Caco-2 (cell line): ENCODE measurements around the gene GTF2IRD2. TPM values are rescaled to one million over a fixed set of nuclear protein-coding genes. Genes with fewer than 3 reads are reported as not detected.
"Not testable (repeated sequence)": the region's sequence is repeated elsewhere in the genome, so short reads cannot be mapped to it uniquely, and the experiment has no call there.

ENCODE experiments used
- Bru-seq: library from RNA; stranded (reverse); fragments of 400-500 nt; gene quantifications from one replicate; lab custom pipeline; 2021; lab: Mats Ljungman, UMichigan
- BruChase-seq, 2 experiments: library from RNA; stranded (reverse); fragments of 400-500 nt; gene quantifications; one replicate each; lab custom pipeline; 2021; lab: Mats Ljungman, UMichigan
- BruUV-seq: library from RNA; stranded (reverse); fragments of 400-500 nt; replicated peaks from 2 replicates; lab custom pipeline; 2021; lab: Mats Ljungman, UMichigan
- CTCF ChIA-PET: fragments of 300-600 bp; sonication (Branson Sonifier 250); formaldehyde crosslinking; loops from one replicate; lab custom pipeline; 2022; ENCODE audit warnings: antibody characterized with exemption; lab: Charles Lee
- POLR2A ChIA-PET: fragments of 300-600 bp; sonication (Branson Sonifier 250); formaldehyde crosslinking; loops from one replicate; lab custom pipeline; 2022; ENCODE audit warnings: antibody characterized with exemption; lab: Charles Lee
- DNase-seq, 2 experiments: peaks; one replicate each; pipeline versions ENCODE4 v3.0.0 to v3.0.0-alpha.2; 2020 to 2022
- H3K27me3 ChIP-seq: replicated peaks from 2 replicates; pipeline ENCODE4 v1.6.0; 2011; ENCODE audit warnings: low read length; ENCODE audit not compliant: control insufficient read depth, insufficient read depth
- H3K36me3 ChIP-seq: 2 replicates; pipeline ENCODE4 v1.5.1; 2011; ENCODE audit warnings: low read length; ENCODE audit not compliant: control insufficient read depth, insufficient read depth
- H3K4me1 ChIP-seq: fragments of 250-450 bp; sonication (Bioruptor Pico); 2 replicates; pipeline ENCODE4 v1.5.1; 2020; ENCODE audit warnings: mild to moderate bottlenecking
- H3K4me3 ChIP-seq: 2 replicates; pipeline ENCODE4 v1.5.1; 2011; ENCODE audit warnings: low read depth, mild to moderate bottlenecking, control low read depth, low read length
- H3K9me3 ChIP-seq: fragments of 250-450 bp; sonication (Bioruptor Pico); 2 replicates; pipeline ENCODE4 v1.5.1; 2020; ENCODE audit warnings: mild to moderate bottlenecking, moderate library complexity
- H3K27ac Mint-ChIP-seq: one replicate; pipeline ENCODE4 v1.8.0; 2022; ENCODE audit warnings: mixed read lengths; ENCODE audit not compliant: unreplicated experiment
- H3K27me3 Mint-ChIP-seq: one replicate; pipeline ENCODE4 v1.8.0; 2022; ENCODE audit warnings: mixed read lengths; ENCODE audit not compliant: insufficient read depth, unreplicated experiment
- H3K36me3 Mint-ChIP-seq: one replicate; pipeline ENCODE4 v1.8.0; 2022; ENCODE audit warnings: mild to moderate bottlenecking, mixed read lengths; ENCODE audit not compliant: insufficient read depth, unreplicated experiment
- H3K4me1 Mint-ChIP-seq: one replicate; pipeline ENCODE4 v1.8.0; 2022; ENCODE audit warnings: low read depth, mixed read lengths; ENCODE audit not compliant: unreplicated experiment
- H3K4me3 Mint-ChIP-seq: one replicate; pipeline ENCODE4 v1.8.0; 2022; ENCODE audit warnings: mild to moderate bottlenecking, moderate library complexity, mixed read lengths; ENCODE audit not compliant: unreplicated experiment
- H3K9me3 Mint-ChIP-seq: one replicate; pipeline ENCODE4 v1.8.0; 2022; ENCODE audit warnings: mixed read lengths; ENCODE audit not compliant: unreplicated experiment
- intact Hi-C: fragments of 100-400 bp; cut with micrococcal nuclease; formaldehyde crosslinking; loops from one replicate; pipeline ENCODE4 v1.10.0; 2022; ENCODE audit not compliant: unreplicated experiment
- long read RNA-seq: library from polyadenylated mRNA; stranded (forward); transcript quantifications from one replicate; pipeline ENCODE4 v2.0.0, GENCODE V29; 2022
- total RNA-seq: library from RNA; stranded (reverse); gene quantifications from 2 replicates; pipeline ENCODE4 v1.2.3, GENCODE V29; 2022

The GTF2IRD2 gene
- total RNA-seq (8.7 and 11.2 TPM in 2 replicates), Bru-seq, nascent RNA (percentile 44 among the genes with signal in this experiment), BruChase-seq, experiment 1, labeled RNA remaining after a 2-hour chase (percentile 39 among the genes with signal in this experiment), BruChase-seq, experiment 2, labeled RNA remaining after a 6-hour chase (percentile 43 among the genes with signal in this experiment)
- long read RNA-seq, transcript GTF2IRD2-205 (3 exons, 578 nt): major isoform, 8 of 10 reads
- long read RNA-seq, partial matches to known transcripts: 1 of 10 reads
- long read RNA-seq, other reads (novel, unspliced or antisense): 1 of 10 reads

GRCh38 chr7:74850833-74851721 lies at the start of gene GTF2IRD2:
Gene GTF2IRD2 (minus strand): TSS chr7:74851605. CDS start chr7:74836378, 15,227 bp downstream.
- H3K36me3 Mint-ChIP-seq, POLR2A ChIA-PET, H3K4me3 ChIP-seq, H3K4me1 ChIP-seq, H3K27me3 ChIP-seq, H3K4me1 Mint-ChIP-seq, H3K9me3 ChIP-seq, H3K9me3 Mint-ChIP-seq, H3K36me3 ChIP-seq, CTCF ChIA-PET, DNase-seq, H3K27me3 Mint-ChIP-seq, intact Hi-C loops, BruUV-seq, H3K27ac Mint-ChIP-seq: not testable (repeated sequence)
- H3K4me3 Mint-ChIP-seq: peak within 1 kb of the TSS; percentile 52

- BruUV-seq: TSS peak; percentile 87
- H3K9me3 Mint-ChIP-seq: not testable (repeated sequence)
Observed at GRCh38 chr7:74890158-74891123, 39.0 kb upstream of the GTF2IRD2 start.

GRCh38 chr7:74889518-74890129 lies 38.2 kb upstream of the GTF2IRD2 start:
- H3K9me3 ChIP-seq, H3K9me3 Mint-ChIP-seq, DNase-seq, BruUV-seq, H3K4me1 ChIP-seq, H3K27me3 ChIP-seq, CTCF ChIA-PET, H3K36me3 ChIP-seq, H3K27me3 Mint-ChIP-seq, POLR2A ChIA-PET, H3K27ac Mint-ChIP-seq, H3K4me1 Mint-ChIP-seq, H3K36me3 Mint-ChIP-seq, intact Hi-C loops: not testable (repeated sequence)
- peak overlapping the region; percentile 12; the same call in 1 of the 2 replicates for H3K4me3 ChIP-seq
- H3K4me3 Mint-ChIP-seq: peak overlapping the region; percentile 46

More at GRCh38 chr7:74890158-74891123, 39.0 kb upstream of the GTF2IRD2 start:
- peak; percentile 95 for DNase-seq
- H3K36me3 Mint-ChIP-seq, intact Hi-C loops, H3K9me3 ChIP-seq, CTCF ChIA-PET, H3K27me3 ChIP-seq, H3K36me3 ChIP-seq, H3K27me3 Mint-ChIP-seq, H3K4me1 Mint-ChIP-seq, H3K4me1 ChIP-seq: not testable (repeated sequence)
- peak overlapping the region; percentile 54 for H3K4me3 ChIP-seq
- POLR2A ChIA-PET: interaction anchor here (0.6 kb wide), 1 partner anchor 273 kb away, joined by 6 read pairs; no protein-coding TSS in a partner anchor
- Mint-ChIP-seq H3K27ac (peak overlapping the region; percentile 82), H3K4me3 (peak overlapping the region; percentile 74)

- BruUV-seq, H3K36me3 ChIP-seq, CTCF ChIA-PET, intact Hi-C loops, H3K27me3 ChIP-seq, H3K9me3 Mint-ChIP-seq, H3K9me3 ChIP-seq, H3K4me1 ChIP-seq, H3K4me3 Mint-ChIP-seq, H3K4me3 ChIP-seq, POLR2A ChIA-PET, H3K27me3 Mint-ChIP-seq, H3K4me1 Mint-ChIP-seq, DNase-seq, H3K27ac Mint-ChIP-seq: not testable (repeated sequence)
- H3K36me3 Mint-ChIP-seq: peaks cover 19% of the 10 kb centered on the region
Observed at GRCh38 chr7:74885295-74885694, 33.9 kb upstream of the GTF2IRD2 start.

GRCh38 chr7:74882110-74882509 lies 30.7 kb upstream of the GTF2IRD2 start:
- H3K36me3 Mint-ChIP-seq: peaks cover 17% of the 10 kb centered on the region
- H3K27ac Mint-ChIP-seq, DNase-seq, H3K27me3 Mint-ChIP-seq, H3K36me3 ChIP-seq, CTCF ChIA-PET, BruUV-seq, intact Hi-C loops, POLR2A ChIA-PET, H3K4me3 ChIP-seq, H3K4me1 Mint-ChIP-seq, H3K27me3 ChIP-seq, H3K4me3 Mint-ChIP-seq, H3K9me3 ChIP-seq, H3K9me3 Mint-ChIP-seq, H3K4me1 ChIP-seq: not testable (repeated sequence)
